ENCODE data around the gene AIFM2.

AIFM2 gene

DNA sequence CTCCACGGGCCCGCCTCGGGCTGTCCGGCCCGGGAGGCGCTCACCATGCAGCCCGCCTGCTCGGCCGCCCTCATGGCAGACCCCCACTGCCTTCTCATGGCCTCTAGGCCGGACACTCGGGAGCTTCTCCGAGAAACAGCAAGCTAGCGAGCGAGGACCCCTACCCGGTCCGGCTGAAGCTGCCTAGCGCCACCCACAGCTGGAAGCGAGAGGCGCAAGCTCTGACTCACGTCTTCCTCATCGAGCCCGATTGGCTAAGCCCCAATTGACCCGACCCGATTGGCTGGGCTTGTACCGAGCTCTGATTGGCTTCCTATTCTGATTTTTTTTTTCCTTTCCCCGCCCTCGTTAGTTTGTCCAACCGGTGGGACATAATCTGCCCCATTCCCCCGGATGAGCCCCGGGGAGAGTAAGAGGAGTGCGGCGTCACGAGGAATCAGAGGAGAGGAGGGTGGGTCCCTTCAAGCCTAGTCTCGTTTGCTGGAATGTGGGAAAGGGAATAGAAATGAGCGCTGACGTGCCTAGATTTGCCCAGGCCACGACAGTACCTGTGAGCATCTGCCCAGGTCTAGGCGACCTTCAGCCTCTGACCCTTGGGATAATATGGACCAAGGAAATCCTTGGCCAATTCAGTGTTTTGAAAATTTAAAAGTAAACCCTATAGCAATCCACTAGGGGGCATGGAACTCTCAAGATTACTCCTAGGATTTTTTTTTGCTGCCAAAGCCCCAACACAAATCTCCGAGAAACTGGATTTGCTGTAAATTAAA lies 14.0 kb upstream of the AIFM2 start, which contains the start of gene TYSND1:
TSS of gene TYSND1 (minus strand) at position 212 of the 770 bp plus-strand sequence. CDS start at position 98, 114 bp downstream.
- peak; percentile 97 for DNase-seq (ENCODE audit: low read depth in 2 of 2)

DNA sequence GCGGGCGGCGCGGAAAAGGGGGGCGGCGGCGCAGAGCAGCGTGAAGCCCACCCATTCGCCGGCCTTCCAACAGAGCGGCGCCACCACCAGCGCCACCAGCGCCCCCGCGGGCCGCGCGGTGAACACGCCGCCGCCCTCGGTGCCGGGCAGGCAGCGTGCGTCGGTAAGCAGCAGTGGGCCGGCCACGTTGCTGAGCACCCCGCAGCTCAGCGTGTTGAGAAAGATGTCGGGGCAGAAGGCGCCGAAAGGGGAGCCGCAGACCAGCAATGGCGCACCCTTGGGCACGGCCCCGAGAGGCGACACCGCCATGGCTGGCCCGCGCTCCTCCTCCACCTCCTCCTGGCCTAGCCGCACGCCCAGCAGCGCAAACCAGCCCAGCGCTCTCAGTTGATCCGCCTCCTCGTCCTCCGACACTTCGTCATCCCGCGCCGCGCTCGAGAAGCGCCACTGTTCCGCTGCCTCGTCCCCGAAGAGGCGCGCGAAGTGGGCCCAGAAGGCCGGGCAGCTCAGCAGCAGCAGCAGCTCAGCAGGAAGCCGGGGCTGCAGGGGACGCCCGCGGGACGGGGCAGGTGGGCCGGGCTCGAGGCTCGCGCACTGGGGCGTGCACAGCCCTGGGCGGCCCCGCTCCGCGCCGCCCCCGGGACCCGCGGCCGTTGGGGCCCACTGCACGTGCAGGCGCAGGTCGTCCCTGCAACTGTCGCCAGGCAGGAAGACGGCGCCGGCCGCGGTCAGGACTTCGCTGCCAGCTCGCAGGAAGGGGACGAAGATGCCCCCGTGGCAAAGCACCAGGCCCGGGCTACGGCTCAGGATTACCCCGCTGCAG lies 13.3 kb upstream of the AIFM2 start:
- DNase-seq (ENCODE audit: low read depth in 2 of 2): no peak

- no peak for DNase-seq (ENCODE audit: low read depth in 2 of 2)
Measured at GRCh38 chr10:70145166-70145665, 12.6 kb upstream of the AIFM2 start.

DNA sequence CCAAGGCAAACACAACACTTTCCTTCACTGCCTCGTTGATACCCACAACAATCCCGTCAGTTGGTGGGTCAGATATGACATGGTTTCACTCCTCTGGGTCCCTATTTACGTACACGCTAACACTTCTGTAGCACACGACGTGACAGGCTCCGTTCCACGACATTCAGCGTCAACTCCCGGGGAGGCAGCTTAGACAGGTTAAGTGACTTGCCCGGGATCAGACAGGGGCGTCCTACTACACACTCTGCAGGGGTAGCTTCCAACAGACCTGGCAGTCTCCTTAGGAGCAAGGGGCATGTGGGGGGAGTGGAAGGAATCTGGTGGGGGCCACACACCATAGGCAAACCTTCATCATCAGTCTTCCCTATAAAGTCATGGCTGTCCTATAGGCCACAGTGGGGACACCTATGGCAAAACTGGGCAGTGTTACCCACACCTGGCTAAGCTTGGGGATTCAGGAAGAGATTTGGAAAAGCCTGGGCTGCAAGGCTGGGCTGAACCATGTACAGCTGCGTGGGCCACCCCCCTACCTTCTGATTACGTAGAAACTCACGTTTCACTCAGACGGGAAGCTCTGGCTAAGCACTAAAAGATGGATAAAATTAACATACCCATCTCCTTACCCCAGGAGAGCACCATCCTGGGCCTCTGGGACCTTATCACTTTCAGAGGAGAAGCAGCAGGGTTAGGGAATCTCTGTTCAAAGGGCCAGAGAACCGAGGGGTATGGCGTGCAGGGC lies 11.9 kb upstream of the AIFM2 start:
- DNase-seq (ENCODE audit: low read depth in 2 of 2): no peak

- no peak for DNase-seq (ENCODE audit: low read depth in 2 of 2)
Measured at GRCh38 chr10:70142555-70142954, 9.9 kb upstream of the AIFM2 start.

DNA sequence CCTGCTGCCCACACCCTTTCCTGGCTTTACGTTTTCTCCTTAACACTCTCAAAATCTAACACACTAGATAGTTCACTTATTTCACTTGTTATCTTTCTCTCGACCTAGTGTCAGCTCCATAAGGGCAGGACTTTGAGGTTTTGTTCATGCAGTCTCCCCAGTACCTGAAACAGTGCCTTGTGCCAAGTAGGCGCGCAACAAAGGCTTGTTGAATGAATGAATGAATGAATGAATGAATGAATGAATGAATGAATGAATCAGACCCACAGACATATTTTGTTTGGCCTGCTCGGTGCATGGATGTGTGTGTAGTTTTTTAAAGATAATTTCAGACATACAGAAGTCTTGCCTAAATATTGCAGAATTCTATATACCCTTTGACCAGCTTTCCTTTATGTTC lies 7.7 kb upstream of the AIFM2 start:
- no peak for DNase-seq (ENCODE audit: low read depth in 2 of 2)

- DNase-seq (ENCODE audit: low read depth in 2 of 2): no peak
Measured at GRCh38 chr10:70139997-70140250, 7.3 kb upstream of the AIFM2 start.

GRCh38 chr10:70139151-70139996 lies 6.7 kb upstream of the AIFM2 start:
- no peak for DNase-seq (ENCODE audit: low read depth in 2 of 2)

DNA sequence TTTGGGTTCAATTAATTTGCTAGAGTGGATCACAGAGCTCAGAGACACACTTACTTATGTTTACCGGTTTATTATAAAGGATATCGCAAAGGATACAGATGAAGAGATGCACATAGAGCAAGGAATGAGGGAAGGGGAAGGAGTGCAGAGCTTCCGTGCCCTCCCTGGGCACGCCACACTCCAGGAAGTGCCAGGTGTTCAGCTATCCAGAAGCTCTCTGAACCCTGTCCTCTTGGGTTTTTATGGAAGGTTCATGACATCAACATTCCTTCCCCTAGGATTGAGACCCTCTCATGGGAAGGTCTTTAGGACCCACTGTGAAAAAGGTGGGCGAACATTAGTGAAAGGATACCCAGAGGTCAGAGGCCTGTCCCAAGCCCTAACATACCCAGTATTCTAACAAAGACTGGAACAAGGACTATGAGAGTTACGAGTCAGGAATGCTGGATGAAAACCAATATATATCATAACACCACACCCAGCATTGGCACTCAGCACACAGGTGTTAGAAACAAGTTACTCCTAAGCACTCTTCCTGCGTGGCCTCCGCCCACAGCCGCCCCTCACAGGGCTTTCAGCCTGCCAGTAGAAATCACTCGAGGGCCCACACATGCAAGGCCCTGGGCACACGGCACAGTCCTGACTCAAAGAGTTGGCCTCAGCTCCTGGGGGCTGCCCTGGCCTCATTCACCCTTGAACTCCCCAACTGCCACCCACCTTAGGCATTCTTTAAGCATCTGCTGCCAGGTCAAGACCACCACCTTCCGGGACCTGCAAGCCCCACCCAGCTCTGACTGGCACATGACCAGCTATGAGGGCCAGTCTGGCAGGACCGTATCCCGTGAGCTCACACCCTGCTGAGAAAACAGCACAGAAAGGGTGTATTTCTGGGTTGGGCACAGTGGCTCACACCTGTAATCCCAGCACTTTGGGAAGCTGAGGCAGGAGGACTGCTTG lies 5.6 kb upstream of the AIFM2 start:
- no peak for DNase-seq (ENCODE audit: low read depth in 2 of 2)

- DNase-seq (ENCODE audit: low read depth in 2 of 2): no peak
Measured at GRCh38 chr10:70137135-70137534, 4.5 kb upstream of the AIFM2 start.

DNA sequence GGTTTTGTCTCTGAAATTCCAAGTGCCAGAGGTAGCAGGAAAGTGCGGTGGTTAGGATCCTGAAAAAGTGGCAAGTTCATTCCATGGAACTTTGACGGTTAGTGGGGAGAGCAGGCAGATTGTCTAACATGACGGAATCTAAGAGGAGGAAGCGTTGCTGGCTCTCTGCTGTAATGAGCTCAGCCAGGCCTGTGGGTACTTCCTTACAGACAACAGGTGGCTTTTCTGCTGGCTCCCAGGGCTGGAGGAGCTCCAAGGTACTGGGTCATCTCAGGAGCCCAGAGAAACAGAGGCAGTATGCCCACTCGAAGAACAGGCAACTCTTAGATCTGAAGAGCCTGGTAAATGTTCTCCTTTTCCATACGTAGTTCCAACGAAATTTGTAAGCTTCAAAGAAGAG lies 3.1 kb upstream of the AIFM2 start:
- no peak for DNase-seq (ENCODE audit: low read depth in 2 of 2)

DNA sequence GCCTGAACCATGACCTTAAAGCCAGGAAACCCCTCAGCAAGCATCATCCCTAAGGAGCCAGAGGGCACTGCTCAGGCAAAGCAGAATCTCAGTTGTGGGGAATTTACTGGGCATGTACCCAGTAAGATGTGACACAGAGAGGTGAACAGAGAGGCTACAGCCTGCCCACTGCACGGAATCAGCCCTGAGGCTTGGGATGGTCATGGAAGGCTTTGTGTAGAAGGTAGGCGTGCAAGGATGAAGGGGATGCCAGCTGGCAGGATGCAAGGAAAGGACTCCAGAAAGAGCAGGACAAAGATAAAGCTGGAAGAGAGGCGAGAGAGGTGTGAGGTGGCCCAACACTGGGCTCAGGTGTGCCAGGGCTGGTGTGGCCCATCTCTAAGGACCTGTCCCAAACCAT lies 2.4 kb upstream of the AIFM2 start:
- no peak for DNase-seq (ENCODE audit: low read depth in 2 of 2)

- no peak for DNase-seq (ENCODE audit: low read depth in 2 of 2)
Measured at GRCh38 chr10:70131560-70131937, 1.1 kb downstream of the AIFM2 start.

GRCh38 chr10:70130878-70131559 lies 1.6 kb downstream of the AIFM2 start:
- DNase-seq (ENCODE audit: low read depth in 2 of 2): no peak

DNA sequence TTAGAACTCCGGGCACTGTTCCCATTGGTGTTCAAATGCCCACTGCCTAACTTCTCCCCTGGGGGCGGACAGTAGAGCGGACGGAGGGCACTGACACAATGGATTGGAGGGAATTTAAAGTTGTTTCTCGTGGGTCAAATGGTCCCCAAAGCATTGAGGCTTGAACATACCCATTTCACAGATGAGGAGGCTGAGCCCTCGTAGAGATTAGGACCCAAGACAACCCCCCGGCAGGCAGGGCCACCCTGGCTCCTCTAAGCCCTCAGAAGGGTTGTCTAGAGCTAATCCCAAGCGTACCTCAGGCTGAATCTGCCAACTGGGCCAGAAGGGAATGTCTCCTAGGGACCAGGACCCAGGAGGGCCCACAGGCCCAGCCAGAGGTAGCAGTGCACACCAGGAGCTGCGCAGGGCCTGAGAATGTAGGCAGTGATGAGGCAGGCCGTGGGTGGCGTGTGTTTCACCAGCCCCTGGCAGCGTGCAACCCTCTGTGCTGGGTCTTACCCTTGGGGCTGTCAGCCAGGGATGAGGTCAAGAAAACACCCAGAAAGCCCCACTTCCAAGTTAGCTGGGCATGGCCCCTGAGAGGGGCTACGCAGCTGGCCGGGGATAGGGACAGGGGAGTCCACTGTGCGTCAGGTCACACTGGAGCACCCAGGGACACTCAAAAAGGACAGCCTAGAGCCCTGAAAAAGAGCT lies 5.8 kb downstream of the AIFM2 start:
- no peak for DNase-seq (ENCODE audit: low read depth in 2 of 2)

DNA sequence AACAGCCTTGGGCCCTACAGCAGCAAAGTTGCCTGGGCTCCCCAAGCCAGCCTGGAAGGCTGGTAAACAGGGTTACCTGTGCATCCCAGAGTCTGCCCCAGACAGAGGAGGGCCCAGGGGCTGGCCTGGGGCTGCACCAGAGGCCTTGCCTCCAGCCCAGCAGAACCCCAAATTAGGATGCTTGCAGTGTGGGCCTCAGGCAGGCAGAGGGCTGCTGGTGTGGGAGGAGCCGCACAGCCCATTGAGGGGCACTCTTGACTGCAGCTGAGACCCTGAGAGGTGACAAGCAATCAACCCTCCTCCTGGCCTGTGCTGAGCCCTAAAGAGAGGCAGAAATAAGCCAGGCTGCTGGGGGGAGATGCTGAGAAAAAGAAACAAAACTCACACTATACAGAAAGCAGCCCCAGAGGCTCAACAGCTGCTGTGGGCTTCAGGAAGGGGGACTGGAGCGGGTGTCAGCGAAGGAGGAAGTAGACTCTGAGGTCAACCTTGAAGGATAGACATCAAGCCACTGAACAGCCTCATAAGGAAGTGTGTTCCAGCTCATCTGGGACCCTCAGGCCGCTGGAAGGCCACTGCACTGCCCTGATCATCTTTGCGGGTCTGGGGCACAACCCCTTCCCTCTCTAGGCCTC lies 6.6 kb downstream of the AIFM2 start:
- no peak for DNase-seq (ENCODE audit: low read depth in 2 of 2)

- no peak for DNase-seq (ENCODE audit: low read depth in 2 of 2)
Measured at GRCh38 chr10:70124918-70125317, 7.7 kb downstream of the AIFM2 start.

- DNase-seq (ENCODE audit: low read depth in 2 of 2): no peak
Measured at GRCh38 chr10:70124415-70124814, 8.2 kb downstream of the AIFM2 start.

- DNase-seq (ENCODE audit: low read depth in 2 of 2): no peak
Measured at GRCh38 chr10:70123817-70124216, 8.8 kb downstream of the AIFM2 start.
